GM12878 (cell line): ENCODE results near the gene IL1RAPL1. TPM values are rescaled to one million over a fixed set of nuclear protein-coding genes. Genes with fewer than 3 reads are reported as not detected.

Experiments
- ATAC-seq: fragments of 200-7000 bp; cut with Tn5 transposase; 3 replicates; pipeline ENCODE4 v1.9.1; 2020; ENCODE audit warnings: mild to moderate bottlenecking, moderate library complexity
- BruUV-seq: library from RNA; stranded (reverse); fragments of 400-500 nt; replicated peaks from 2 replicates; lab custom pipeline; 2021; lab: Mats Ljungman, UMichigan
- CTCF ChIA-PET: fragments of 300-600 bp; sonication (Branson Sonifier 250); formaldehyde crosslinking; extraction: SDS; loops from one replicate; lab custom pipeline; 2021; ENCODE audit warnings: inconsistent platforms; lab: Yijun Ruan, JAX
- POLR2A ChIA-PET: fragments of 350-600 bp; formaldehyde crosslinking; extraction: SDS; loops from one replicate; lab custom pipeline; 2021; ENCODE audit warnings: inconsistent platforms; lab: Charles Lee
- RAD21 ChIA-PET: fragments of 300-600 bp; sonication (Branson Sonifier 250); formaldehyde crosslinking; loops from one replicate; lab custom pipeline; 2023; ENCODE audit warnings: antibody characterized with exemption; ENCODE audit not compliant: unreplicated experiment; lab: Charles Lee
- SMC1A ChIA-PET: fragments of 300-600 bp; sonication (Branson Sonifier 250); formaldehyde crosslinking; loops from one replicate; lab custom pipeline; 2023; ENCODE audit not compliant: unreplicated experiment, uncharacterized antibody; lab: Charles Lee
- DNase-seq: peaks from one replicate; pipeline ENCODE4 v3.0.0-alpha.2; 2011; ENCODE audit warnings: low read depth, low spot score
- FAIRE-seq: peaks from 3 replicates; lab custom pipeline; 2011; peaks lifted over from hg19 to GRCh38; lab: Jason Lieb, UNC
- H2AFZ ChIP-seq: 2 replicates; pipeline ENCODE4 v1.6.0; 2011; ENCODE audit warnings: low read depth, low read length, control low read depth; ENCODE audit not compliant: control insufficient read depth
- H3K27ac ChIP-seq: 2 replicates; pipeline ENCODE4 v1.5.1; 2011; ENCODE audit warnings: control low read depth; ENCODE audit not compliant: control insufficient read depth, insufficient read depth
- H3K27me3 ChIP-seq, 2 experiments: replicated peaks in 1 of 2; 2 replicates each; pipeline versions ENCODE4 v1.6.0 to v1.6.1; 2011; ENCODE audit warnings: low read length in 1 of 2; ENCODE audit not compliant: control insufficient read depth in 2 of 2, insufficient read depth in 2 of 2
- H3K36me3 ChIP-seq, 2 experiments: 2 replicates each; pipeline ENCODE4 v1.5.1; 2011; ENCODE audit warnings: low read length in 1 of 2; ENCODE audit not compliant: control insufficient read depth in 2 of 2, insufficient read depth in 2 of 2
- H3K4me1 ChIP-seq: 2 replicates; pipeline ENCODE4 v1.6.1; 2011; ENCODE audit warnings: mild to moderate bottlenecking, low read length, moderate library complexity, mixed read lengths; ENCODE audit not compliant: control insufficient read depth, insufficient read depth
- H3K4me2 ChIP-seq: 2 replicates; pipeline ENCODE4 v1.6.0; 2011; ENCODE audit warnings: control low read depth; ENCODE audit not compliant: control insufficient read depth, insufficient read depth
- H3K4me3 ChIP-seq: fragments of 200-600 bp; sonication (generic); 2 replicates; pipeline ENCODE4 v1.5.1; 2016
- H3K79me2 ChIP-seq: 2 replicates; pipeline ENCODE4 v1.6.0; 2011; ENCODE audit warnings: low read length; ENCODE audit not compliant: control insufficient read depth, insufficient read depth
- H3K9ac ChIP-seq: 2 replicates; pipeline ENCODE4 v1.8.0; 2011; ENCODE audit warnings: low read length, control low read depth, mixed read lengths; ENCODE audit not compliant: control insufficient read depth, insufficient read depth
- H3K9me3 ChIP-seq: replicated peaks from 3 replicates; pipeline ENCODE4 v1.5.1; 2011; ENCODE audit warnings: mild to moderate bottlenecking, low read length; ENCODE audit not compliant: control insufficient read depth, insufficient read depth
- H4K20me1 ChIP-seq: 2 replicates; pipeline ENCODE4 v1.6.0; 2011; ENCODE audit not compliant: control insufficient read depth, insufficient read depth
- ESRRA ChIP-seq: IDR thresholded peaks from 2 replicates; pipeline ENCODE4 v1.6.1; 2012; ENCODE audit warnings: mild to moderate bottlenecking, low read length, improper control_type of control experiment
- FOS ChIP-seq: IDR thresholded peaks from 3 replicates; pipeline ENCODE4 v1.6.1; 2011; ENCODE audit warnings: borderline replicate concordance; ENCODE audit not compliant: insufficient read length; ENCODE audit errors: extremely low read depth
- MEF2A ChIP-seq: IDR thresholded peaks from 2 replicates; pipeline ENCODE4 v1.6.1; 2011; ENCODE audit warnings: low read depth, mild to moderate bottlenecking, low read length, moderate library complexity; ENCODE audit not compliant: insufficient read depth
- MYB ChIP-seq: fragments of 150-350 bp; IDR thresholded peaks from 2 replicates; pipeline ENCODE4 v1.6.1; 2014; ENCODE audit warnings: mild to moderate bottlenecking, low read depth, low read length, borderline replicate concordance
- MYC ChIP-seq: IDR thresholded peaks from 2 replicates; pipeline ENCODE4 v1.6.1; 2011; ENCODE audit warnings: mild to moderate bottlenecking, low read length, moderate library complexity, inconsistent platforms; ENCODE audit not compliant: insufficient read depth, insufficient replicate concordance, insufficient read length, severe bottlenecking
- RB1 ChIP-seq: fragments of 450-650 bp; formaldehyde crosslinking; IDR thresholded peaks from 2 replicates; pipeline ENCODE4 v1.6.1; 2017; ENCODE audit warnings: mild to moderate bottlenecking, borderline replicate concordance
- RELA ChIP-seq: fragments of 450-650 bp; IDR thresholded peaks from 2 replicates; pipeline ENCODE4 v1.8.0; 2014; ENCODE audit warnings: borderline replicate concordance; ENCODE audit not compliant: partially characterized antibody
- STAT3 ChIP-seq: IDR thresholded peaks from 2 replicates; pipeline ENCODE4 v1.6.1; 2011; ENCODE audit warnings: low read depth, low read length, improper control_type of control experiment
- SUPT20H ChIP-seq: IDR thresholded peaks from 2 replicates; pipeline ENCODE4 v1.6.1; 2011; ENCODE audit warnings: low read depth, mild to moderate bottlenecking, low read length, moderate library complexity, borderline replicate concordance; ENCODE audit not compliant: control insufficient read depth
- YBX1 ChIP-seq: fragments of 450-650 bp; IDR thresholded peaks from 2 replicates; pipeline ENCODE4 v1.6.1; 2016; ENCODE audit warnings: antibody characterized with exemption
- ZNF207 ChIP-seq: fragments of 450-650 bp; IDR thresholded peaks from 2 replicates; pipeline ENCODE4 v1.6.1; 2014; ENCODE audit warnings: antibody characterized with exemption, mild to moderate bottlenecking, borderline replicate concordance
- WGBS: methylation state at CpG from one replicate; pipeline ENCODE4 v1.1.6; 2016; ENCODE audit warnings: low lambda C conversion rate; ENCODE audit not compliant: insufficient replicate concordance, insufficient coverage; ENCODE audit errors: missing lambda C conversion rate; 5-methylcytosine and 5-hydroxymethylcytosine counted together
- in situ Hi-C: fragments of 300-500 bp; cut with MboI; formaldehyde crosslinking; loops from 9 replicates; pipeline ENCODE4 v1.14.3; 2018; ENCODE audit warnings: mixed read lengths
- intact Hi-C: fragments of 100-400 bp; cut with micrococcal nuclease; formaldehyde crosslinking; loops from one replicate; pipeline ENCODE4 v1.14.2; 2022; ENCODE audit not compliant: unreplicated experiment
- polyA plus RNA-seq, 11 experiments: library from polyadenylated mRNA; depleted of rRNA in 4 of 11; unstranded in 6 of 11; stranded (reverse) in 5 of 11; fragments of >200 nt; fragmentation: Nextera tagmentation in 4 of 11; fragmentation: Illumina TruSeq in 1 of 11; extraction: Ambion mirVana in 4 of 11; extraction: Trizol in 1 of 11; gene quantifications; 1 replicate in 1 of 11; 2 replicates in 10 of 11; pipeline versions ENCODE4 v1.2.1 to v1.2.3, GENCODE V29; 2011 to 2016; ENCODE audit warnings: inconsistent platforms in 2 of 11, missing spikeins in 2 of 11, low read depth in 1 of 11
- total RNA-seq, 4 experiments: library from RNA; depleted of rRNA in 3 of 4; stranded (reverse); fragments of >200 nt in 3 of 4; fragmentation: Illumina TruSeq in 1 of 4; extraction: Trizol in 1 of 4; gene quantifications; 2 replicates each; pipeline versions ENCODE4 v1.2.1 to v1.2.3, GENCODE V29; 2013 to 2021
- TF ChIP-seq, protein P1 (sequence below): fragments of 450-650 bp; IDR thresholded peaks from 2 replicates; pipeline ENCODE4 v1.6.1; 2017; ENCODE audit warnings: mild to moderate bottlenecking, moderate library complexity
- TF ChIP-seq, protein P2 (sequence below): fragments of 450-650 bp; formaldehyde crosslinking; IDR thresholded peaks from 2 replicates; pipeline ENCODE4 v1.5.0; 2022; ENCODE audit warnings: mild to moderate bottlenecking, missing genetic modification characterization

The IL1RAPL1 gene
- total and polyA plus RNA-seq, 10 of the 15 experiments (the other 5 are each of a cell fraction or from before 2014, with no cell fraction given), result not detected

- TF ChIP-seq, protein P1, sequence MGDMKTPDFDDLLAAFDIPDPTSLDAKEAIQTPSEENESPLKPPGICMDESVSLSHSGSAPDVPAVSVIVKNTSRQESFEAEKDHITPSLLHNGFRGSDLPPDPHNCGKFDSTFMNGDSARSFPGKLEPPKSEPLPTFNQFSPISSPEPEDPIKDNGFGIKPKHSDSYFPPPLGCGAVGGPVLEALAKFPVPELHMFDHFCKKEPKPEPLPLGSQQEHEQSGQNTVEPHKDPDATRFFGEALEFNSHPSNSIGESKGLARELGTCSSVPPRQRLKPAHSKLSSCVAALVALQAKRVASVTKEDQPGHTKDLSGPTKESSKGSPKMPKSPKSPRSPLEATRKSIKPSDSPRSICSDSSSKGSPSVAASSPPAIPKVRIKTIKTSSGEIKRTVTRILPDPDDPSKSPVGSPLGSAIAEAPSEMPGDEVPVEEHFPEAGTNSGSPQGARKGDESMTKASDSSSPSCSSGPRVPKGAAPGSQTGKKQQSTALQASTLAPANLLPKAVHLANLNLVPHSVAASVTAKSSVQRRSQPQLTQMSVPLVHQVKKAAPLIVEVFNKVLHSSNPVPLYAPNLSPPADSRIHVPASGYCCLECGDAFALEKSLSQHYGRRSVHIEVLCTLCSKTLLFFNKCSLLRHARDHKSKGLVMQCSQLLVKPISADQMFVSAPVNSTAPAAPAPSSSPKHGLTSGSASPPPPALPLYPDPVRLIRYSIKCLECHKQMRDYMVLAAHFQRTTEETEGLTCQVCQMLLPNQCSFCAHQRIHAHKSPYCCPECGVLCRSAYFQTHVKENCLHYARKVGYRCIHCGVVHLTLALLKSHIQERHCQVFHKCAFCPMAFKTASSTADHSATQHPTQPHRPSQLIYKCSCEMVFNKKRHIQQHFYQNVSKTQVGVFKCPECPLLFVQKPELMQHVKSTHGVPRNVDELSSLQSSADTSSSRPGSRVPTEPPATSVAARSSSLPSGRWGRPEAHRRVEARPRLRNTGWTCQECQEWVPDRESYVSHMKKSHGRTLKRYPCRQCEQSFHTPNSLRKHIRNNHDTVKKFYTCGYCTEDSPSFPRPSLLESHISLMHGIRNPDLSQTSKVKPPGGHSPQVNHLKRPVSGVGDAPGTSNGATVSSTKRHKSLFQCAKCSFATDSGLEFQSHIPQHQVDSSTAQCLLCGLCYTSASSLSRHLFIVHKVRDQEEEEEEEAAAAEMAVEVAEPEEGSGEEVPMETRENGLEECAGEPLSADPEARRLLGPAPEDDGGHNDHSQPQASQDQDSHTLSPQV, result no peak
- no peak for TF ChIP-seq MYB
- no peak for TF ChIP-seq RB1
- TF ChIP-seq ZNF207, result no peak
- no peak for TF ChIP-seq ESRRA
- TF ChIP-seq MYC, result no peak
- TF ChIP-seq MEF2A, result no peak
- no peak for TF ChIP-seq YBX1
- no peak for TF ChIP-seq RELA
Observed at GRCh38 chrX:28670074-28670473, 82.8 kb downstream of the IL1RAPL1 start (continued).

DNA sequence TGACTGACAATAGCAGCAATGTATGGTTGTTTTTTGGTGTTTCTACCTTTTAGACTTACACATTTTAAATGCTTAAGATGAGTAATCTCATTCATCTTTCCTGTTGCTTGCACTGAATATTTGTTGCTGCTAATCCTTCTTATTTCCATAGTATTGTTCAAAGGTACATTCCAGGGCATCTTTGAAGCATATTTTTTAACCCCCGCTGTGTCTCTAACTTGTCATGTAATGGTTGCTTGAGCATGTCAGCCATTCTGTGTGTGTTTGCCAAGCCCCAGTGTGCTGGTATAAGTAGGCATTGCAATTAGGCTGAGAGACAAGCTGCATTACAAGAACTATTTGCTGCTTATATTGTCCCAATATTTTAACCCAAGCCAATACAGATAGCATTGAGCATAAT lies 87.9 kb downstream of the IL1RAPL1 start:
- in situ Hi-C loops (no loop called here), intact Hi-C loops (no loop called here)
- POLR2A ChIA-PET, result no interaction called here
- no peak for ATAC-seq
- Histone ChIP-seq H4K20me1 (no peaks in the 10 kb centered on the region), H3K36me3 (no peaks in the 10 kb centered on the region), H3K4me1 (no peaks in the 10 kb centered on the region), H3K4me2 (no peak overlapping the region), H2AFZ (no peak overlapping the region), H3K79me2 (no peaks in the 10 kb centered on the region), H3K4me3 (no peak overlapping the region), H3K27ac (no peak overlapping the region), H3K9me3 (no peaks in the 10 kb centered on the region), H3K27me3 (no peaks in the 10 kb centered on the region), H3K9ac (no peak overlapping the region)
- SMC1A ChIA-PET, result no interaction called here
- RAD21 ChIA-PET, result no interaction called here
- 3% methylated on average over 1 of the region's 1 CpG for WGBS
- no TSS peak for BruUV-seq
- CTCF ChIA-PET, result interaction anchor here (0.9 kb wide), 1 partner anchor 13 kb away, joined by 3 read pairs; no protein-coding TSS in a partner anchor
- DNase-seq, result no peak
- FAIRE-seq, result no peak
- TF ChIP-seq MYC, result no peak
- TF ChIP-seq MEF2A, result no peak
- no peak for TF ChIP-seq SUPT20H
- no peak for TF ChIP-seq FOS
- TF ChIP-seq, protein P2, sequence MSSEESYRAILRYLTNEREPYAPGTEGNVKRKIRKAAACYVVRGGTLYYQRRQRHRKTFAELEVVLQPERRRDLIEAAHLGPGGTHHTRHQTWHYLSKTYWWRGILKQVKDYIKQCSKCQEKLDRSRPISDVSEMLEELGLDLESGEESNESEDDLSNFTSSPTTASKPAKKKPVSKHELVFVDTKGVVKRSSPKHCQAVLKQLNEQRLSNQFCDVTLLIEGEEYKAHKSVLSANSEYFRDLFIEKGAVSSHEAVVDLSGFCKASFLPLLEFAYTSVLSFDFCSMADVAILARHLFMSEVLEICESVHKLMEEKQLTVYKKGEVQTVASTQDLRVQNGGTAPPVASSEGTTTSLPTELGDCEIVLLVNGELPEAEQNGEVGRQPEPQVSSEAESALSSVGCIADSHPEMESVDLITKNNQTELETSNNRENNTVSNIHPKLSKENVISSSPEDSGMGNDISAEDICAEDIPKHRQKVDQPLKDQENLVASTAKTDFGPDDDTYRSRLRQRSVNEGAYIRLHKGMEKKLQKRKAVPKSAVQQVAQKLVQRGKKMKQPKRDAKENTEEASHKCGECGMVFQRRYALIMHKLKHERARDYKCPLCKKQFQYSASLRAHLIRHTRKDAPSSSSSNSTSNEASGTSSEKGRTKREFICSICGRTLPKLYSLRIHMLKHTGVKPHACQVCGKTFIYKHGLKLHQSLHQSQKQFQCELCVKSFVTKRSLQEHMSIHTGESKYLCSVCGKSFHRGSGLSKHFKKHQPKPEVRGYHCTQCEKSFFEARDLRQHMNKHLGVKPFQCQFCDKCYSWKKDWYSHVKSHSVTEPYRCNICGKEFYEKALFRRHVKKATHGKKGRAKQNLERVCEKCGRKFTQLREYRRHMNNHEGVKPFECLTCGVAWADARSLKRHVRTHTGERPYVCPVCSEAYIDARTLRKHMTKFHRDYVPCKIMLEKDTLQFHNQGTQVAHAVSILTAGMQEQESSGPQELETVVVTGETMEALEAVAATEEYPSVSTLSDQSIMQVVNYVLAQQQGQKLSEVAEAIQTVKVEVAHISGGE, result no peak
- TF ChIP-seq STAT3, result no peak
